Kidney (tissue), 14 donors: ENCODE results near the gene CST8. TPM values are rescaled to one million over a fixed set of nuclear protein-coding genes. Genes with fewer than 3 reads are reported as not detected.

Experiments
- DNase-seq, 5 donors: peaks; one replicate each; pipeline ENCODE4 v3.0.0-alpha.2; 2013 to 2020
- FAIRE-seq: peaks from 2 replicates; lab custom pipeline; 2012; peaks lifted over from hg19 to GRCh38; lab: Jason Lieb, UNC
- H3K27ac ChIP-seq, 2 donors: one replicate each; pipeline ENCODE4 v1.7.0; 2013; ENCODE audit warnings: low read depth in 2 of 2, low read length in 2 of 2, inconsistent platforms in 1 of 2
- H3K27me3 ChIP-seq: one replicate; pipeline ENCODE4 v1.7.1; 2013; ENCODE audit warnings: low read length, inconsistent platforms; ENCODE audit not compliant: control insufficient read depth, insufficient read depth
- H3K36me3 ChIP-seq, 3 donors: one replicate each; pipeline versions ENCODE4 v1.7.0 to v1.7.1; 2013; ENCODE audit warnings: low read length in 3 of 3, control low read depth in 1 of 3, inconsistent platforms in 1 of 3; ENCODE audit not compliant: insufficient read depth in 3 of 3, control insufficient read depth in 2 of 3
- H3K4me1 ChIP-seq, 3 donors: one replicate each; pipeline versions ENCODE4 v1.7.0 to v1.7.1; 2013; ENCODE audit warnings: low read length in 3 of 3, inconsistent platforms in 1 of 3, low read depth in 1 of 3; ENCODE audit not compliant: control insufficient read depth in 2 of 3, insufficient read depth in 2 of 3
- H3K4me3 ChIP-seq, 3 donors: one replicate each; pipeline versions ENCODE4 v1.7.0 to v1.8.1; 2013; ENCODE audit warnings: low read length in 3 of 3, control low read depth in 1 of 3, inconsistent platforms in 1 of 3
- H3K9ac ChIP-seq, 3 donors: one replicate each; pipeline versions ENCODE4 v1.7.0 to v1.7.1; 2013; ENCODE audit warnings: low read length in 3 of 3, control low read depth in 1 of 3, inconsistent platforms in 1 of 3
- H3K9me3 ChIP-seq, 3 donors: one replicate each; pipeline versions ENCODE4 v1.7.0 to v1.7.1; 2013; ENCODE audit warnings: low read length in 3 of 3, control low read depth in 1 of 3, inconsistent platforms in 1 of 3; ENCODE audit not compliant: control insufficient read depth in 2 of 3, insufficient read depth in 1 of 3
- intact Hi-C: fragments of 100-400 bp; cut with DNase I; formaldehyde crosslinking; loops from one replicate; pipeline ENCODE4 v1.11.1; 2022
- polyA plus RNA-seq: library from polyadenylated mRNA; stranded (reverse); fragments of 350-450 nt; fragmentation: Illumina TruSeq; extraction: RNeasy Lipid Tissue Mini Kit (QIAGEN cat#74804); gene quantifications from one replicate; pipeline ENCODE4 v1.2.3, GENCODE V29; 2014; ENCODE audit warnings: low read depth, low replicate concordance; ENCODE audit not compliant: insufficient read depth
- total RNA-seq: library from RNA; stranded (reverse); fragmentation: NEBNext Ultra II Directional; extraction: Animal tissue kit (Norgen Biotek cat#: 25700); gene quantifications from one replicate; pipeline ENCODE4 v1.2.1, GENCODE V29; 2021
- TF ChIP-seq, protein P1 (sequence below): IDR thresholded peaks from 3 replicates; pipeline ENCODE4 v1.5.1; 2012; ENCODE audit warnings: mild to moderate bottlenecking, moderate library complexity, borderline replicate concordance; ENCODE audit not compliant: insufficient read depth; ENCODE audit errors: extremely low read depth
- donor health status: control.
- donor health status: control.
- donor health status: control.
- donor health status: control.
- donor health status: control.
- donor health status: DM: yes; HTN: yes; CAD: no.
- donor health status: Normal renal cell carcinoma (clear cell type).

Gene CST8
- total and polyA plus RNA-seq, 2 donors from 2014 or later, result not detected

DNA sequence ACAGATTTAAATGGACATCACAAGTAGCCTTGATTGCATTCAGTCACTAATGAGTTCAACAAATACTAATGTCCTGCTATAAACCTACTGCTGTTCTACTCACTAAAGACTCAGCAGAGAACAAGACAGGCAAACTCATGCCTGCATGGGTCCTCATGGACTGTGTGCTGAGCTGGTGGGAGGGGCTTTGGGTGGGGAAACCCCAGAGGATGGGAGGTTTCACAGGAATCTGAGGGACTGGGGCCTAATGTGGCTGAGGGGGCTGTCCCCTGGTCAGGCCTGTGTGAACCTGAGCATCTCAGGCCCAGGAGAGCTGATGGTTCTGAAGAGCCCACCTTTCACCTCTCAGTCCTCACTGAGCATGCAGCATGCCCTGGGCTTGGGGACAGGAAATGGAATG lies 1.4 kb downstream of the CST8 start:
- DNase-seq, result no peak

DNA sequence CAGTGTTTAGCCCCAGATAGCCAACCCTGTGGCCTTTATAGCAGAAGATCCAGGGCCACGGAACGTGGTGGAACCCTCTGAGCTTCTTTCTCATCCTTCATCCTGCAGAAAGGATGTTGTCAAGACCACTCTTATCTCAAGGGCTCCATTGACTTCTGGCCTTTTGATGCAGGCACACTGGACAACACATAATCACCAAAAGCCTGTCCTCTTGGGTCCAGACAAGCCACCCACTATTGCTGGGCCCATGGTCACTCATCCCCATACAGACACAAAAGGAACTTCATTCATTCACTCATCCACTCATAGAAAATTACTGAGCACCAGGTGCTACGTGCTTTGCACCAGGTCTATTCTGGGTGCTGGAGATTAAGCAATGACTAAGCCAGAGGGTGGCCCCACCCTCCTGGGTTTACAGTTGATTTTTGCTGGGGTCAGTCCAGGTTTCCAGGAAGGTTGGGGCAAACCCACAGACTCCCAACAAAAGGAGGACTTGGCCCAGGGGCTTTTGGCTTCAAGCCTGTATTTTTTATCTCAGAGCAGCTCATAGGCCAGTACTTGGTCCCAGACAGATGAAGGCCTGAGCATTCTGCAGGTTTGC lies 2.4 kb downstream of the CST8 start:
- DNase-seq (no peak), FAIRE-seq (no peak)
- intact Hi-C loops, result no loop called here
- H3K27ac ChIP-seq, result no peak overlapping the region
- no peaks in the 10 kb centered on the region for H3K27me3 ChIP-seq
- no peaks in the 10 kb centered on the region for H3K36me3 ChIP-seq
- no peaks in the 10 kb centered on the region for H3K4me1 ChIP-seq
- H3K9ac ChIP-seq, result no peak overlapping the region
- H3K9me3 ChIP-seq, result no peaks in the 10 kb centered on the region
- no peak overlapping the region for H3K4me3 ChIP-seq
- TF ChIP-seq, protein P1, sequence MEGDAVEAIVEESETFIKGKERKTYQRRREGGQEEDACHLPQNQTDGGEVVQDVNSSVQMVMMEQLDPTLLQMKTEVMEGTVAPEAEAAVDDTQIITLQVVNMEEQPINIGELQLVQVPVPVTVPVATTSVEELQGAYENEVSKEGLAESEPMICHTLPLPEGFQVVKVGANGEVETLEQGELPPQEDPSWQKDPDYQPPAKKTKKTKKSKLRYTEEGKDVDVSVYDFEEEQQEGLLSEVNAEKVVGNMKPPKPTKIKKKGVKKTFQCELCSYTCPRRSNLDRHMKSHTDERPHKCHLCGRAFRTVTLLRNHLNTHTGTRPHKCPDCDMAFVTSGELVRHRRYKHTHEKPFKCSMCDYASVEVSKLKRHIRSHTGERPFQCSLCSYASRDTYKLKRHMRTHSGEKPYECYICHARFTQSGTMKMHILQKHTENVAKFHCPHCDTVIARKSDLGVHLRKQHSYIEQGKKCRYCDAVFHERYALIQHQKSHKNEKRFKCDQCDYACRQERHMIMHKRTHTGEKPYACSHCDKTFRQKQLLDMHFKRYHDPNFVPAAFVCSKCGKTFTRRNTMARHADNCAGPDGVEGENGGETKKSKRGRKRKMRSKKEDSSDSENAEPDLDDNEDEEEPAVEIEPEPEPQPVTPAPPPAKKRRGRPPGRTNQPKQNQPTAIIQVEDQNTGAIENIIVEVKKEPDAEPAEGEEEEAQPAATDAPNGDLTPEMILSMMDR, result no peak

More for the DNA sequence above, 1.4 kb downstream of the CST8 start:
- TF ChIP-seq, protein P1, result no peak
- Histone ChIP-seq H3K9ac (no peak overlapping the region), H3K4me3 (no peak overlapping the region), H3K4me1 (no peaks in the 10 kb centered on the region), H3K9me3 (no peaks in the 10 kb centered on the region), H3K27me3 (no peaks in the 10 kb centered on the region), H3K36me3 (no peaks in the 10 kb centered on the region), H3K27ac (no peak overlapping the region)
- intact Hi-C loops, result no loop called here
- no peak for FAIRE-seq

DNA sequence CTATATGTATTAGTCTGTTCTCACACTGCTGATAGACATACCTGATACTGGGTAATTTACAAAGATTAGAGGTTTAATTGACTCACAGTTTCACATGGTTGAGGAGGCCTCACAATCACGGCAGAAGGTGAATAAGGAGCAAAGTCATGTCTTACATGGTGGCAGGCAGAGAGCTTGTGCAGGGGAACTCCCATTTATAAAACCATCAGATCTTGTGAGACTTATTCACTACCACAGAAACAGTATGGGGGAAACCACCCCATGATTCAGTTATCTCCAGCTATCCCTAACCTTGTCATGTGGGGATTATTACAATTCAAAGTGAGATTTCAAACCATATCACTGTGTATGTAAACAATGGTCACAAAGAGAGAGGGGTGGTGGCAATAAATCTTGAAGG lies 6.6 kb downstream of the CST8 start:
- H3K4me1 ChIP-seq, result no peaks in the 10 kb centered on the region
- H3K27ac ChIP-seq, result no peak overlapping the region
- FAIRE-seq (no peak), DNase-seq (no peak)
- H3K36me3 ChIP-seq, result no peaks in the 10 kb centered on the region
- H3K4me3 ChIP-seq, result no peak overlapping the region
- TF ChIP-seq, protein P1, result no peak
- H3K27me3 ChIP-seq, result no peaks in the 10 kb centered on the region
- intact Hi-C loops, result no loop called here
- no peaks in the 10 kb centered on the region for H3K9me3 ChIP-seq
- H3K9ac ChIP-seq, result no peak overlapping the region

DNA sequence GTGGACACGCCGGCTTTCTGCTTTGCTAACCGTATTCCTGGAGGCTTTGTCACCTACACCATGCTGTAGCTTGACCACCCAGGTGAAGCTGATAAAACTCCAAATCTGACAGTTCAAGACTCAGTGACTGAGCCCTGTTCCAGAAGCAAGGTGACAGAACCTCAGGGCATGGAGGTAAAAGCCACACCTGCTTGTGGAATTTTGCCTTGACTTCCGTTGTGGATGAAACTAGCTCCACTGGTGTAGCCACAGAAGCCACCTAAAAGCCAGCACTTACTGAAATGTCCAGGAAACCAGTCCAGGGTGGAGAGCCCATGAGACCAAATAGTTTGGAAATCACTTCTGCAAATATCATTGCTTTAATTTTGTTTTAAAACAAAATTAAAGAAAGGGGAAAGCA lies 11.0 kb downstream of the CST8 start:
- Histone ChIP-seq H3K27me3 (no peaks in the 10 kb centered on the region), H3K27ac (no peak overlapping the region), H3K9me3 (no peaks in the 10 kb centered on the region), H3K4me1 (no peaks in the 10 kb centered on the region), H3K4me3 (no peak overlapping the region), H3K9ac (no peak overlapping the region), H3K36me3 (no peaks in the 10 kb centered on the region)
- FAIRE-seq (no peak), DNase-seq (no peak)
- intact Hi-C loops, result no loop called here
- TF ChIP-seq, protein P1, result no peak
